Ascending aorta (tissue), 2 donors: Measurements from ENCODE around the gene CCSER1. TPM values are rescaled to one million over a fixed set of nuclear protein-coding genes. Genes with fewer than 3 reads are reported as not detected.

Source experiments
- DNase-seq, 2 donors: peaks; one replicate each; pipeline ENCODE4 v3.0.0-alpha.2; 2019; ENCODE audit warnings: low spot score in 2 of 2
- H3K27ac ChIP-seq, 2 donors: fragments of 200-600 bp; sonication (generic); one replicate each; pipeline ENCODE4 v1.5.1; 2016 to 2017; ENCODE audit warnings: mild to moderate bottlenecking in 1 of 2
- H3K27me3 ChIP-seq: fragments of 200-600 bp; sonication (generic); one replicate; pipeline ENCODE4 v1.5.1; 2017
- H3K36me3 ChIP-seq, 2 donors: fragments of 200-600 bp; sonication (generic); one replicate each; pipeline ENCODE4 v1.5.1; 2016
- H3K4me1 ChIP-seq, 2 donors: fragments of 200-600 bp; sonication (generic); one replicate each; pipeline ENCODE4 v1.5.1; 2016 to 2017; ENCODE audit warnings: mild to moderate bottlenecking in 1 of 2
- H3K4me3 ChIP-seq, 2 donors: fragments of 200-600 bp; sonication (generic); one replicate each; pipeline ENCODE4 v1.5.1; 2016 to 2017; ENCODE audit warnings: mild to moderate bottlenecking in 1 of 2
- H3K9me3 ChIP-seq, 2 donors: fragments of 200-600 bp; sonication (generic); one replicate each; pipeline ENCODE4 v1.5.1; 2016
- intact Hi-C: fragments of 100-400 bp; cut with DNase I; formaldehyde crosslinking; loops from one replicate; pipeline ENCODE4 v1.15.1; 2023
- total RNA-seq: library from RNA; depleted of rRNA; stranded (reverse); fragments of >200 nt; gene quantifications from one replicate; pipeline ENCODE4 v1.1.0, GENCODE V29; 2016
- TF ChIP-seq, protein P1 (sequence below), 3 experiments: fragments of 200-600 bp in 2 of 3; fragments of 450-650 bp in 1 of 3; sonication (generic) in 2 of 3; IDR thresholded peaks; one replicate each; pipeline ENCODE4 v1.5.1; 2016 to 2019; ENCODE audit warnings: antibody characterized with exemption in 3 of 3, mild to moderate bottlenecking in 1 of 3, moderate library complexity in 1 of 3

CCSER1 gene
- total RNA-seq, 1 donor from 2014 or later: 8.9 TPM

DNA sequence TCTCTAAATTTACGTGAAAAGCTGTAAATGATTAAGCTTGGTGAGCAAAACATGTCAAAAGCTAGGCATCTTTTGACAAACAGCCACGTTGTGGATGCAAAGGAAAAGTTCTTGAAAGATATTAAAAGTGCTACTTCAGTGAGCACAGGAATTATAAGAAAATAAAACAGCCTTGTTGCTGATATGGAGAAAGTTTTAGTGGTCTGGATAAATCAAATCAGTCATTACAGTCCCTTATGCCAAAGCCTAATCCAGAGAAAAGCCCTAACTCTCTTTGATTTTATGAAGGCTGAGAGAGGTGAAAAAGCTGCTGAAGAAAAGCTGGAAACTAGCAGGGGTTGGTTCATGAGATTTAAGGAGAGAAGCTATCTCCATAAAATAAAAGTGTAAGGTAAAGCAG lies 487.2 kb downstream of the CCSER1 start:
- no peak overlapping the region for H3K27ac ChIP-seq
- TF ChIP-seq, protein P1, sequence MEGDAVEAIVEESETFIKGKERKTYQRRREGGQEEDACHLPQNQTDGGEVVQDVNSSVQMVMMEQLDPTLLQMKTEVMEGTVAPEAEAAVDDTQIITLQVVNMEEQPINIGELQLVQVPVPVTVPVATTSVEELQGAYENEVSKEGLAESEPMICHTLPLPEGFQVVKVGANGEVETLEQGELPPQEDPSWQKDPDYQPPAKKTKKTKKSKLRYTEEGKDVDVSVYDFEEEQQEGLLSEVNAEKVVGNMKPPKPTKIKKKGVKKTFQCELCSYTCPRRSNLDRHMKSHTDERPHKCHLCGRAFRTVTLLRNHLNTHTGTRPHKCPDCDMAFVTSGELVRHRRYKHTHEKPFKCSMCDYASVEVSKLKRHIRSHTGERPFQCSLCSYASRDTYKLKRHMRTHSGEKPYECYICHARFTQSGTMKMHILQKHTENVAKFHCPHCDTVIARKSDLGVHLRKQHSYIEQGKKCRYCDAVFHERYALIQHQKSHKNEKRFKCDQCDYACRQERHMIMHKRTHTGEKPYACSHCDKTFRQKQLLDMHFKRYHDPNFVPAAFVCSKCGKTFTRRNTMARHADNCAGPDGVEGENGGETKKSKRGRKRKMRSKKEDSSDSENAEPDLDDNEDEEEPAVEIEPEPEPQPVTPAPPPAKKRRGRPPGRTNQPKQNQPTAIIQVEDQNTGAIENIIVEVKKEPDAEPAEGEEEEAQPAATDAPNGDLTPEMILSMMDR (IDR thresholded peaks at IDR 0.05): no peak
- no peaks in the 10 kb centered on the region for H3K9me3 ChIP-seq
- H3K4me1 ChIP-seq: no peaks in the 10 kb centered on the region
- no peak overlapping the region for H3K4me3 ChIP-seq
- DNase-seq: no peak
- intact Hi-C loops: no loop called here
- no peaks in the 10 kb centered on the region for H3K36me3 ChIP-seq
- H3K27me3 ChIP-seq: no peaks in the 10 kb centered on the region

- TF ChIP-seq, protein P1 (IDR thresholded peaks at IDR 0.05): no peak
- Histone ChIP-seq H3K27ac (no peak overlapping the region), H3K36me3 (no peaks in the 10 kb centered on the region), H3K27me3 (no peaks in the 10 kb centered on the region), H3K4me3 (no peak overlapping the region), H3K4me1 (no peaks in the 10 kb centered on the region), H3K9me3 (no peaks in the 10 kb centered on the region)
- intact Hi-C loops: no loop called here
- DNase-seq: no peak
These were observed 493.9 kb downstream of the CCSER1 start for GRCh38 chr4:90621080-90621479.

- no peak for DNase-seq
- H3K27ac ChIP-seq: no peak overlapping the region
- H3K27me3 ChIP-seq: no peaks in the 10 kb centered on the region
- H3K4me3 ChIP-seq: no peak overlapping the region
- H3K4me1 ChIP-seq: no peaks in the 10 kb centered on the region
- no peaks in the 10 kb centered on the region for H3K36me3 ChIP-seq
- intact Hi-C loops: no loop called here
- TF ChIP-seq, protein P1 (IDR thresholded peaks at IDR 0.05): no peak
- H3K9me3 ChIP-seq: no peaks in the 10 kb centered on the region
These were observed 497.6 kb downstream of the CCSER1 start for GRCh38 chr4:90624781-90625180.

GRCh38 chr4:90641861-90642599 lies 514.8 kb downstream of the CCSER1 start:
- no peak overlapping the region for H3K27ac ChIP-seq
- TF ChIP-seq, protein P1 (IDR thresholded peaks at IDR 0.05): no peak
- intact Hi-C loops: no loop called here
- no peak for DNase-seq
- H3K4me3 ChIP-seq: no peak overlapping the region
- H3K27me3 ChIP-seq: no peaks in the 10 kb centered on the region
- no peaks in the 10 kb centered on the region for H3K36me3 ChIP-seq
- H3K9me3 ChIP-seq: no peaks in the 10 kb centered on the region
- H3K4me1 ChIP-seq: no peaks in the 10 kb centered on the region

DNA sequence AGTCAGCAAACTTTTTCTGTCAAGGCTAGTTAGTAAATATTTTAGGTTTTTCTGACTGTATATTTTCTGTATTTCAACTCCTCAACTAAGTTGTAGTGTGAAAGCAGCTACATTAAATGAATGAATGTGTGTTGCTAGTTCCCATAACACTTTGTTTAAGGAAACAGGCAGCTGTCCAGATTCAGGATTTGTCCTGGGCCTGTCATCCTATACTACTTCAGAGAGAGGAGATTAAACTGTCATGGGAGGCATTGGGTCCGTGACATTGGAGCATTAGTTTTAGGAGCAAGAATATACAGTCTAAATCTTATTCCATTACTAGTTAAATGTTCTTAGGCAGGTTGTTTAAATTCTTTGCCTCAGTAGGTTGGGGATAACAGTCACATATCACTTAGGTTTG lies 516.0 kb downstream of the CCSER1 start:
- Histone ChIP-seq H3K36me3 (no peaks in the 10 kb centered on the region), H3K9me3 (no peaks in the 10 kb centered on the region), H3K27ac (no peak overlapping the region), H3K27me3 (no peaks in the 10 kb centered on the region), H3K4me3 (no peak overlapping the region), H3K4me1 (no peaks in the 10 kb centered on the region)
- intact Hi-C loops: no loop called here
- TF ChIP-seq, protein P1 (IDR thresholded peaks at IDR 0.05): no peak
- DNase-seq: no peak
